Gastroesophageal sphincter (tissue), 4 donors: Measurements from ENCODE around the gene GLB1L3. TPM values are rescaled to one million over a fixed set of nuclear protein-coding genes. Genes with fewer than 3 reads are reported as not detected.

ENCODE experiments used
- ATAC-seq: fragments of 150-250 bp; one replicate; pipeline ENCODE4 v1.9.1; 2016; ENCODE audit warnings: mild to moderate bottlenecking, moderate library complexity
- H3K27ac ChIP-seq, 4 donors: fragments of 200-600 bp; sonication (generic) in 3 of 4; 1 replicate in 3 of 4; 2 replicates in 1 of 4; pipeline ENCODE4 v1.5.1; 2016 to 2019
- H3K27me3 ChIP-seq: fragments of 200-600 bp; sonication (generic); one replicate; pipeline ENCODE4 v1.5.1; 2019
- H3K36me3 ChIP-seq, 2 donors: fragments of 200-600 bp; sonication (generic); one replicate each; pipeline ENCODE4 v1.5.1; 2019; ENCODE audit warnings: control low read depth in 1 of 2
- H3K4me1 ChIP-seq, 3 donors: fragments of 200-600 bp; sonication (generic); 1 replicate in 2 of 3; 2 replicates in 1 of 3; pipeline ENCODE4 v1.5.1; 2016 to 2019; ENCODE audit warnings: control low read depth in 2 of 3
- H3K4me3 ChIP-seq, 2 donors: fragments of 200-600 bp; sonication (generic); one replicate each; pipeline ENCODE4 v1.5.1; 2019; ENCODE audit warnings: mild to moderate bottlenecking in 1 of 2, moderate library complexity in 1 of 2
- H3K9me3 ChIP-seq, 3 donors: fragments of 200-600 bp; sonication (generic); one replicate each; pipeline ENCODE4 v1.5.1; 2017 to 2019; ENCODE audit warnings: control low read depth in 2 of 3
- EP300 ChIP-seq: sonication (generic); formaldehyde crosslinking; IDR thresholded peaks from one replicate; pipeline ENCODE4 v1.6.1; 2017; ENCODE audit warnings: antibody characterized with exemption, mild to moderate bottlenecking
- POLR2A ChIP-seq, 2 donors: fragments of 450-650 bp; IDR thresholded peaks; one replicate each; pipeline ENCODE4 v1.6.1; 2017; ENCODE audit warnings: antibody characterized with exemption in 2 of 2, mild to moderate bottlenecking in 2 of 2, moderate library complexity in 1 of 2
- POLR2AphosphoS5 ChIP-seq: sonication (generic); formaldehyde crosslinking; IDR thresholded peaks from one replicate; pipeline ENCODE4 v1.6.1; 2017; ENCODE audit warnings: antibody characterized with exemption
- WGBS, 2 donors: methylation state at CpG; one replicate each; pipeline ENCODE4 v1.1.5; 2018; ENCODE audit warnings: low coverage in 1 of 2; 5-methylcytosine and 5-hydroxymethylcytosine counted together
- total RNA-seq, 4 donors: library from RNA; depleted of rRNA; stranded (reverse); fragments of >200 nt; gene quantifications; one replicate each; pipeline ENCODE4 v1.1.0, GENCODE V29; 2016
- TF ChIP-seq, protein P1 (sequence below), 4 experiments: fragments of 200-600 bp in 2 of 4; fragments of 450-650 bp in 2 of 4; sonication (generic) in 1 of 4; IDR thresholded peaks; one replicate each; pipeline ENCODE4 v1.5.1; 2017 to 2019; ENCODE audit warnings: antibody characterized with exemption in 4 of 4, mild to moderate bottlenecking in 2 of 4, moderate library complexity in 2 of 4

Gene GLB1L3
- total RNA-seq, 4 donors from 2014 or later = 0.42 TPM; not detected in 3

DNA sequence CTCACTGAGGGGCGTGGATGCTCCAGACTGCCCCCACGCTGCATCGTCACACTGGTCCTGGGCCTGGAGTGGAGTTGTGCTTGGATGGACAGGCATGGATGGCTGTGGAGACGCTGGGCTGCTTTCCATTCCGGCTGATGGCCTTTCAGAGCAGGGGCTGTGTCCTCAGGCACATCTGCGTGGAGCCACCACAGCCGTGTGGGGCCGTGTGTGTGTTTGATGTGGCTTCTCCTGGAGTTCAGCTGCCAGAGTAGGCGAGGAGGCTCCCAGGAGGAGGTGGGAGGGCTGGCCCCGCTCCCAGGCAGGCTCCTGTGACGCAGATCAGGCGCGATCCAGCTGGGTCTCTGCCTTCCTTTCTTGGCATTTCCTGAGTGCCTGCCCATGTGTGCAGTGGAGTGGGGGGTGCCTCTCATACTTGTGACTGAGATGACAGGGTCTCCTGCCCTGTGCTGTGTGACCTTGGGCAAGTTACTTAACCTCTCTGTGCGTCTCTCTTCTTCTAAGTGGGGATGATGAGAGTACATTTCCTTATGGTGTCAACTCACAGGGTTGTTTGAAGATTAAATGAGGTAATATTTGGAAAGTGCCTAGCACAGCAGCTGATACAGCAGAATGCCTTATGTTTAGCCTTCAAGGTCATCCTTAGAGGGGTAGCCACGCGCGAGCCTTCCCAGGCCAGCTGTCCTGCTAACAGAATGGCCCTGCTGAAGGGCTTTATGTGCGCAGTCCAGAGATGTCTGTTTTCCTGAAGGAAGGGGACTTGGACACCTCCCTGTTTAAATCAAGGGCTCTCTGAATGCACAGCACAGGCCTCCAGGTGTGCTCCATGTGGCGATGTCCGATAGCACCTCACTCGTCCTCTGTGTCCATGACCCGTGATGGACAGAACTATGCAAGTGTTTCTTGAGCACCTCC, 89.1 kb downstream of the GLB1L3 start:
- Histone ChIP-seq H3K27me3 (peaks cover 15% of the 10 kb centered on the region), H3K27ac (no peak overlapping the region), H3K9me3 (no peaks in the 10 kb centered on the region), H3K4me1 (peaks cover 0 to 3% (median 0%) of the 10 kb centered on the region in 3 donors), H3K4me3 (no peak overlapping the region), H3K36me3 (peaks cover 0 to 9% of the 10 kb centered on the region in 2 donors)
- no peak for ATAC-seq
- no peak for TF ChIP-seq POLR2AphosphoS5
- no peak for TF ChIP-seq EP300
- no peak for TF ChIP-seq POLR2A (IDR thresholded peaks at IDR 0.05)
- TF ChIP-seq, protein P1, sequence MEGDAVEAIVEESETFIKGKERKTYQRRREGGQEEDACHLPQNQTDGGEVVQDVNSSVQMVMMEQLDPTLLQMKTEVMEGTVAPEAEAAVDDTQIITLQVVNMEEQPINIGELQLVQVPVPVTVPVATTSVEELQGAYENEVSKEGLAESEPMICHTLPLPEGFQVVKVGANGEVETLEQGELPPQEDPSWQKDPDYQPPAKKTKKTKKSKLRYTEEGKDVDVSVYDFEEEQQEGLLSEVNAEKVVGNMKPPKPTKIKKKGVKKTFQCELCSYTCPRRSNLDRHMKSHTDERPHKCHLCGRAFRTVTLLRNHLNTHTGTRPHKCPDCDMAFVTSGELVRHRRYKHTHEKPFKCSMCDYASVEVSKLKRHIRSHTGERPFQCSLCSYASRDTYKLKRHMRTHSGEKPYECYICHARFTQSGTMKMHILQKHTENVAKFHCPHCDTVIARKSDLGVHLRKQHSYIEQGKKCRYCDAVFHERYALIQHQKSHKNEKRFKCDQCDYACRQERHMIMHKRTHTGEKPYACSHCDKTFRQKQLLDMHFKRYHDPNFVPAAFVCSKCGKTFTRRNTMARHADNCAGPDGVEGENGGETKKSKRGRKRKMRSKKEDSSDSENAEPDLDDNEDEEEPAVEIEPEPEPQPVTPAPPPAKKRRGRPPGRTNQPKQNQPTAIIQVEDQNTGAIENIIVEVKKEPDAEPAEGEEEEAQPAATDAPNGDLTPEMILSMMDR (IDR thresholded peaks at IDR 0.05) = no peak
- WGBS, 2 donors = 46 to 100% methylated on average over 3 of the region's 22 CpGs

DNA sequence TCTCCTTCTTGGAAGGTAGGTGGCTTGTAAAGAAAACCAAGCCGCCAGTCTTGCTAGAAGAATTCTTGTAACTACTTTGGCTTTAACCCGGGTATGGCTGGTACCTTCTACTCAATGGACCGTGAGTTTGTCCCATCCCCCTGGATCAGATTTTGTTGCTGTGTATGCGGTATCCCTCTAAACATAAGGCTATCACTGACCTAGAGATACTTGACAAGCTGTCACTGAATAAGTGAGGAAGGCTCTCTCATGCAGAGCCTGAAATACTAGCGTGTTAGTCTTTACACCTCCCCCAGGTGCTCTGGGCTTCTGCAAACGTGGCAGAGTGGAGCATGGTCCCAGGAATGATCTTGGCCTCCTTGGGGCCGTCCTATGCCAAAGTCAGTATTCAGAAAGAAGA, 90.1 kb downstream of the GLB1L3 start:
- H3K36me3 ChIP-seq = peaks cover 0 to 19% of the 10 kb centered on the region in 2 donors
- no peak for ATAC-seq
- H3K27me3 ChIP-seq = peaks cover 15% of the 10 kb centered on the region
- H3K9me3 ChIP-seq = no peaks in the 10 kb centered on the region
- 76 to 81% methylated on average over 4 to 7 of the region's 7 CpGs for WGBS, 2 donors
- no peaks in the 10 kb centered on the region for H3K4me1 ChIP-seq
- H3K27ac ChIP-seq = no peak overlapping the region
- TF ChIP-seq EP300 = no peak
- TF ChIP-seq, protein P1 (IDR thresholded peaks at IDR 0.05) = no peak
- H3K4me3 ChIP-seq = no peak overlapping the region

DNA sequence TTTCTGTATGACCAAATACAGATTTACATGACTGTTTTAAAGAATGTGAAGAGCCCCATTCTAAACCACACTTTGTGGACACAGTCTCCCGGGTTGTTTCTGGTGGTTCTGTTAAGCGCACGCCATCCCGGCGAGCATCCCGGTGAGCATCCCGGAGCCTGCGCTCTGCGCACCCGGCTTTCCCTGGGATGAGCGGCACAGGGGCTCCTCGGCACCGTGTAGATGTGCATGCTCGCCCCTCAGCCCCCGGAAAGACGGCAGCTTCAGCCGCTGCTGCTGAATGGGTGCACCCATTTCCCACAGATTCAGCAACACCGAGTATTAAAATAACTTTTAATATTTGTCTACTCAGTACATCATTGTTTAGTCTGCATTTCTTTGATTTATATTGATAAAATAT, 91.6 kb downstream of the GLB1L3 start:
- no peaks in the 10 kb centered on the region for H3K4me1 ChIP-seq

More for the DNA sequence above, 91.6 kb downstream of the GLB1L3 start:
- ATAC-seq = no peak
- Histone ChIP-seq H3K4me3 (no peak overlapping the region), H3K36me3 (peaks cover 0 to 22% of the 10 kb centered on the region in 2 donors), H3K27ac (no peak overlapping the region), H3K27me3 (peaks cover 13% of the 10 kb centered on the region), H3K9me3 (no peaks in the 10 kb centered on the region)
- TF ChIP-seq POLR2AphosphoS5 (no peak), EP300 (no peak), POLR2A (IDR thresholded peaks at IDR 0.05) (no peak)
- TF ChIP-seq, protein P1 (IDR thresholded peaks at IDR 0.05) = no peak
- WGBS, 2 donors = 87 to 91% methylated on average over 8 to 15 of the region's 18 CpGs

Other genes with a start within 250 kb of the GLB1L3 start
- gene JAM3, start 207.3 kb upstream of the GLB1L3 start, total RNA-seq = 100 to 1,000 TPM in 3 of 4 donors, 10 to 100 TPM in 1; 91.0 to 163 (median 104) TPM
- gene NCAPD3, start 52.4 kb upstream of the GLB1L3 start, total RNA-seq = 10 to 100 TPM in 2 of 4 donors, 1 to 10 TPM in 2; 7.0 to 13.8 (median 11.4) TPM
- 10 to 100 TPM; 27.6 to 56.4 (median 45.0) TPM for gene VPS26B, start 51.7 kb upstream of the GLB1L3 start, total RNA-seq
- gene THYN1, start 23.0 kb upstream of the GLB1L3 start, total RNA-seq = 10 to 100 TPM; 54.0 to 74.4 (median 55.4) TPM
- gene ACAD8, start 22.8 kb upstream of the GLB1L3 start, total RNA-seq = 10 to 100 TPM; 20.1 to 28.8 (median 22.3) TPM
- 1 to 10 TPM; 3.8 to 9.7 (median 8.6) TPM for gene GLB1L2, start 55.6 kb downstream of the GLB1L3 start, total RNA-seq
- gene B3GAT1, start 135.9 kb downstream of the GLB1L3 start, total RNA-seq = under 1 TPM; 0.08 to 0.52 (median 0.29) TPM